ENCODE data around the gene FOXD3.

GRCh38 chr1:63328781-63329180, 6.4 kb downstream of the FOXD3 start:
- TF ChIP-seq EZH2 (optimal IDR thresholded peaks at IDR 0.05; ENCODE audit: low read depth, low read length), result no peak
- TF ChIP-seq, protein P1, sequence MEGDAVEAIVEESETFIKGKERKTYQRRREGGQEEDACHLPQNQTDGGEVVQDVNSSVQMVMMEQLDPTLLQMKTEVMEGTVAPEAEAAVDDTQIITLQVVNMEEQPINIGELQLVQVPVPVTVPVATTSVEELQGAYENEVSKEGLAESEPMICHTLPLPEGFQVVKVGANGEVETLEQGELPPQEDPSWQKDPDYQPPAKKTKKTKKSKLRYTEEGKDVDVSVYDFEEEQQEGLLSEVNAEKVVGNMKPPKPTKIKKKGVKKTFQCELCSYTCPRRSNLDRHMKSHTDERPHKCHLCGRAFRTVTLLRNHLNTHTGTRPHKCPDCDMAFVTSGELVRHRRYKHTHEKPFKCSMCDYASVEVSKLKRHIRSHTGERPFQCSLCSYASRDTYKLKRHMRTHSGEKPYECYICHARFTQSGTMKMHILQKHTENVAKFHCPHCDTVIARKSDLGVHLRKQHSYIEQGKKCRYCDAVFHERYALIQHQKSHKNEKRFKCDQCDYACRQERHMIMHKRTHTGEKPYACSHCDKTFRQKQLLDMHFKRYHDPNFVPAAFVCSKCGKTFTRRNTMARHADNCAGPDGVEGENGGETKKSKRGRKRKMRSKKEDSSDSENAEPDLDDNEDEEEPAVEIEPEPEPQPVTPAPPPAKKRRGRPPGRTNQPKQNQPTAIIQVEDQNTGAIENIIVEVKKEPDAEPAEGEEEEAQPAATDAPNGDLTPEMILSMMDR (IDR thresholded peaks at IDR 0.05; ENCODE audit: low read length), result no peak

All from MM.1S (cell line).